SK-N-SH treated with all-trans-retinoic acid at 6 μM for 48 hours (cell line): Measurements from ENCODE around the gene CPAMD8.

ENCODE experiments used
- ESRRG ChIP-seq: fragments of 250-450 bp; sonication (Bioruptor Pico); IDR thresholded peaks from 2 replicates; pipeline ENCODE4 v1.6.1; 2021; ENCODE audit warnings: mild to moderate bottlenecking
- OSR1 ChIP-seq: fragments of 250-450 bp; sonication (Bioruptor Pico); IDR thresholded peaks from 2 replicates; pipeline ENCODE4 v1.8.0; 2022; ENCODE audit warnings: moderate library complexity, mild to moderate bottlenecking, inconsistent platforms
- RARB ChIP-seq: fragments of 250-450 bp; sonication (Bioruptor Pico); IDR thresholded peaks from 2 replicates; pipeline ENCODE4 v1.8.0; 2021; ENCODE audit warnings: mild to moderate bottlenecking, moderate library complexity
- TCF4 ChIP-seq: fragments of 250-450 bp; sonication (Bioruptor Pico); IDR thresholded peaks from 2 replicates; pipeline ENCODE4 v1.8.0; 2021; ENCODE audit warnings: mild to moderate bottlenecking, moderate library complexity, borderline replicate concordance
- TOX ChIP-seq: fragments of 250-450 bp; sonication (Bioruptor Pico); IDR thresholded peaks from 2 replicates; pipeline ENCODE4 v1.8.0; 2021; ENCODE audit warnings: mild to moderate bottlenecking, moderate library complexity, borderline replicate concordance
- ZFP3 ChIP-seq: fragments of 250-450 bp; sonication (Bioruptor Pico); IDR thresholded peaks from 2 replicates; pipeline ENCODE4 v1.5.0; 2020; ENCODE audit warnings: mild to moderate bottlenecking, moderate library complexity
- ZNF565 ChIP-seq: fragments of 450-650 bp; formaldehyde crosslinking; conservative IDR thresholded peaks from 2 replicates; pipeline ENCODE4 v1.5.0; 2020; ENCODE audit warnings: low read depth, mild to moderate bottlenecking, moderate library complexity
- TF ChIP-seq, protein P1 (sequence below): fragments of 250-450 bp; sonication (Bioruptor Pico); IDR thresholded peaks from 2 replicates; pipeline ENCODE4 v1.8.0; 2020; ENCODE audit warnings: mild to moderate bottlenecking, moderate library complexity, borderline replicate concordance
- TF ChIP-seq, protein P2 (sequence below): fragments of 250-450 bp; sonication (Bioruptor Pico); IDR thresholded peaks from 2 replicates; pipeline ENCODE4 v1.5.1; 2020; ENCODE audit warnings: low read depth, mild to moderate bottlenecking, moderate library complexity

DNA sequence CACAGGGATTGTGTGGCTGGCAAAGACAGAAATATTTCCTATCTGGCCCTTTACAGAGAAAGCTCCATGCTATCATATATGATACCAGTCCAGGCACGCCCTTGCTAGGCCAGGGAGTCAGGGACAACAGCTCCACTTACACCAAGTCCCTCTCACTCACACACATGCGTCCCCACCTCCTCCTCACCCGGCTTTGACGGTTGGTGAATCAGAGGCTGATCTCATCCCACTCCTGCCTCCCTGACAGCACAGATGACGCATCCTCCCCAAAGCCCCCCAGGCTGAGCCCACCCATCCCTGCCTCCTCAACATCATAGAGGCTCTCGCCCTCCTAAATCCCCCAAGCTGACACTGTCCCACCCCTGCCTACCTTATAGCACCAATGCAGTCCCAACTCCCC is 75.1 kb downstream of the CPAMD8 start:
- TF ChIP-seq TCF4 (CRISPR knock-in tag) (no peak), ESRRG (CRISPR knock-in tag) (no peak), OSR1 (CRISPR knock-in tag) (no peak), TOX (CRISPR knock-in tag) (no peak), RARB (CRISPR knock-in tag) (no peak), ZFP3 (CRISPR knock-in tag) (no peak), ZNF565 (CRISPR knock-in tag) (no peak)
- TF ChIP-seq, protein P1, sequence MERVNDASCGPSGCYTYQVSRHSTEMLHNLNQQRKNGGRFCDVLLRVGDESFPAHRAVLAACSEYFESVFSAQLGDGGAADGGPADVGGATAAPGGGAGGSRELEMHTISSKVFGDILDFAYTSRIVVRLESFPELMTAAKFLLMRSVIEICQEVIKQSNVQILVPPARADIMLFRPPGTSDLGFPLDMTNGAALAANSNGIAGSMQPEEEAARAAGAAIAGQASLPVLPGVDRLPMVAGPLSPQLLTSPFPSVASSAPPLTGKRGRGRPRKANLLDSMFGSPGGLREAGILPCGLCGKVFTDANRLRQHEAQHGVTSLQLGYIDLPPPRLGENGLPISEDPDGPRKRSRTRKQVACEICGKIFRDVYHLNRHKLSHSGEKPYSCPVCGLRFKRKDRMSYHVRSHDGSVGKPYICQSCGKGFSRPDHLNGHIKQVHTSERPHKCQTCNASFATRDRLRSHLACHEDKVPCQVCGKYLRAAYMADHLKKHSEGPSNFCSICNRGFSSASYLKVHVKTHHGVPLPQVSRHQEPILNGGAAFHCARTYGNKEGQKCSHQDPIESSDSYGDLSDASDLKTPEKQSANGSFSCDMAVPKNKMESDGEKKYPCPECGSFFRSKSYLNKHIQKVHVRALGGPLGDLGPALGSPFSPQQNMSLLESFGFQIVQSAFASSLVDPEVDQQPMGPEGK (CRISPR knock-in tag), result no peak
- TF ChIP-seq, protein P2, sequence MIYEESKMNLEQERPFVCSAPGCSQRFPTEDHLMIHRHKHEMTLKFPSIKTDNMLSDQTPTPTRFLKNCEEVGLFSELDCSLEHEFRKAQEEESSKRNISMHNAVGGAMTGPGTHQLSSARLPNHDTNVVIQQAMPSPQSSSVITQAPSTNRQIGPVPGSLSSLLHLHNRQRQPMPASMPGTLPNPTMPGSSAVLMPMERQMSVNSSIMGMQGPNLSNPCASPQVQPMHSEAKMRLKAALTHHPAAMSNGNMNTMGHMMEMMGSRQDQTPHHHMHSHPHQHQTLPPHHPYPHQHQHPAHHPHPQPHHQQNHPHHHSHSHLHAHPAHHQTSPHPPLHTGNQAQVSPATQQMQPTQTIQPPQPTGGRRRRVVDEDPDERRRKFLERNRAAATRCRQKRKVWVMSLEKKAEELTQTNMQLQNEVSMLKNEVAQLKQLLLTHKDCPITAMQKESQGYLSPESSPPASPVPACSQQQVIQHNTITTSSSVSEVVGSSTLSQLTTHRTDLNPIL (CRISPR knock-in tag), result no peak
